Endothelial cell (in vitro differentiated cells): ENCODE results near the gene NPAS2. TPM values are rescaled to one million over a fixed set of nuclear protein-coding genes. Genes with fewer than 3 reads are reported as not detected.

ENCODE experiments used
- DNase-seq: peaks from one replicate; pipeline ENCODE4 v3.0.0; 2021; ENCODE audit warnings: low spot score
- H3K27ac Mint-ChIP-seq: one replicate; pipeline ENCODE4 v1.8.0; 2021; ENCODE audit warnings: mixed read lengths, inconsistent platforms; ENCODE audit not compliant: unreplicated experiment
- H3K27me3 Mint-ChIP-seq: one replicate; pipeline ENCODE4 v1.8.0; 2021; ENCODE audit warnings: mild to moderate bottlenecking, moderate library complexity, mixed read lengths, inconsistent platforms; ENCODE audit not compliant: unreplicated experiment
- H3K36me3 Mint-ChIP-seq: one replicate; pipeline ENCODE4 v1.8.0; 2021; ENCODE audit warnings: mild to moderate bottlenecking, low read depth, mixed read lengths, inconsistent platforms; ENCODE audit not compliant: unreplicated experiment
- H3K4me1 Mint-ChIP-seq: one replicate; pipeline ENCODE4 v1.8.0; 2021; ENCODE audit warnings: mild to moderate bottlenecking, mixed read lengths, inconsistent platforms; ENCODE audit not compliant: unreplicated experiment
- H3K4me3 Mint-ChIP-seq: one replicate; pipeline ENCODE4 v1.8.0; 2021; ENCODE audit warnings: mild to moderate bottlenecking, mixed read lengths, inconsistent platforms; ENCODE audit not compliant: unreplicated experiment
- H3K9me3 Mint-ChIP-seq: one replicate; pipeline ENCODE4 v1.8.0; 2021; ENCODE audit warnings: mixed read lengths, inconsistent platforms; ENCODE audit not compliant: unreplicated experiment
- total RNA-seq: library from RNA; stranded (reverse); fragmentation: NEBNext Ultra II Directional; extraction: Animal tissue kit (Norgen Biotek cat#: 25700); gene quantifications from one replicate; pipeline ENCODE4 v1.2.1, GENCODE V29; 2021; ENCODE audit not compliant: unreplicated experiment
- TF ChIP-seq, protein P1 (sequence below): fragments of 200-600 bp; sonication (generic); IDR thresholded peaks from one replicate; pipeline ENCODE4 v1.5.0; 2021; ENCODE audit warnings: antibody characterized with exemption; ENCODE audit not compliant: unreplicated experiment

The NPAS2 gene
- total RNA-seq, 1 donor from 2014 or later: 70.1 TPM

- H3K27ac Mint-ChIP-seq: no peak overlapping the region
- H3K4me3 Mint-ChIP-seq: no peak overlapping the region
- peaks cover 3% of the 10 kb centered on the region for H3K4me1 Mint-ChIP-seq
- H3K36me3 Mint-ChIP-seq: no peaks in the 10 kb centered on the region
- DNase-seq: no peak
- TF ChIP-seq, protein P1, sequence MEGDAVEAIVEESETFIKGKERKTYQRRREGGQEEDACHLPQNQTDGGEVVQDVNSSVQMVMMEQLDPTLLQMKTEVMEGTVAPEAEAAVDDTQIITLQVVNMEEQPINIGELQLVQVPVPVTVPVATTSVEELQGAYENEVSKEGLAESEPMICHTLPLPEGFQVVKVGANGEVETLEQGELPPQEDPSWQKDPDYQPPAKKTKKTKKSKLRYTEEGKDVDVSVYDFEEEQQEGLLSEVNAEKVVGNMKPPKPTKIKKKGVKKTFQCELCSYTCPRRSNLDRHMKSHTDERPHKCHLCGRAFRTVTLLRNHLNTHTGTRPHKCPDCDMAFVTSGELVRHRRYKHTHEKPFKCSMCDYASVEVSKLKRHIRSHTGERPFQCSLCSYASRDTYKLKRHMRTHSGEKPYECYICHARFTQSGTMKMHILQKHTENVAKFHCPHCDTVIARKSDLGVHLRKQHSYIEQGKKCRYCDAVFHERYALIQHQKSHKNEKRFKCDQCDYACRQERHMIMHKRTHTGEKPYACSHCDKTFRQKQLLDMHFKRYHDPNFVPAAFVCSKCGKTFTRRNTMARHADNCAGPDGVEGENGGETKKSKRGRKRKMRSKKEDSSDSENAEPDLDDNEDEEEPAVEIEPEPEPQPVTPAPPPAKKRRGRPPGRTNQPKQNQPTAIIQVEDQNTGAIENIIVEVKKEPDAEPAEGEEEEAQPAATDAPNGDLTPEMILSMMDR: no peak
- peaks cover 1% of the 10 kb centered on the region for H3K27me3 Mint-ChIP-seq
- H3K9me3 Mint-ChIP-seq: no peaks in the 10 kb centered on the region
Observed at GRCh38 chr2:100808582-100808981, 11.4 kb upstream of the NPAS2 start.

DNA sequence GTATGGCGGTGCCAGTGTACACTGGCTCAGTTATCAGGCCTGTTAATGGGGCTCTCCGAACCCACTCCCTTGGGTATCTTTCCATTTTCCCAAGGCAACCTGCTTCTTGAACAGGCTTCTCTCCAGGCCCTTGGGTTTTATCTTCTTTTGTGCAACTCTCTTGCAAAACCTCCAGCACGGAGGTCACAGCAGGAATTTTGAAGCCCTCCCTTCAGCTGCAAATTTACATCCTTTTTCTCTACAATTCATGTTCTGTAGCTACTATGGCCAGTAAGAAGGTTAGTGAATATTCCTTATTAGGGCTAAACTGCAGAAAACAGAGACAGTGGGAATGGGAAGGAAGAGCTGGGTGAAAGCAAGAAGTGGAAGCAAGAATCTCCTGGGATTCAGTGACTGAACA is 10.4 kb upstream of the NPAS2 start:
- TF ChIP-seq, protein P1: no peak
- Mint-ChIP-seq H3K27me3 (peaks cover 4% of the 10 kb centered on the region), H3K36me3 (no peaks in the 10 kb centered on the region), H3K4me1 (peaks cover 4% of the 10 kb centered on the region), H3K27ac (no peak overlapping the region), H3K9me3 (no peaks in the 10 kb centered on the region), H3K4me3 (no peak overlapping the region)
- DNase-seq: no peak

DNA sequence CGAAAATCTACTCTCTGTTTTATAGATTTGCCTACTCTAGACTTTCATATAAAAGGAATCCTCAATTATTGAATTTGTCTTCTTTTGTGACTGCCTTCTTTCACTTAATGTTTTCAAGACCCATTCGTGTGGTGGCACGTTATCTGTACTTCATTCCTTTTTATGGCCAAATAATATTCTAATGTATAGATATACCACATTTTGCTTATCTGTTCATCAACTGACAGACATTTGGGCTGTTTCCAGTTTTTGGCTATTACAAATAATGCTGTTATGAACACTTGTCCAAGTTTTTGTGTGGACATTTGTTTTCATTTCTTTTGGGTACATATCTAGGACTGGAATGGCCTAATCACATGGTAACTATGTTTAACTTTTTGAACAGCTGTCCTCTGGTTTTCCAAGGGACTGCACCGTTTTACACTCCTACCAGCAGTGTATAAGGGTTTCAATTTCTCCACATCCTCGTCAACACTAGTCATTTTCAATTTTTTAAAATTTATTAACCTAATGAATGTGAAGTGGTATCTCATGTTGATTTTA is 9.3 kb upstream of the NPAS2 start:
- TF ChIP-seq, protein P1: no peak
- Mint-ChIP-seq H3K4me3 (no peak overlapping the region), H3K36me3 (no peaks in the 10 kb centered on the region), H3K27ac (no peak overlapping the region), H3K27me3 (peaks cover 2% of the 10 kb centered on the region), H3K4me1 (peaks cover 4% of the 10 kb centered on the region), H3K9me3 (no peaks in the 10 kb centered on the region)
- DNase-seq: no peak

DNA sequence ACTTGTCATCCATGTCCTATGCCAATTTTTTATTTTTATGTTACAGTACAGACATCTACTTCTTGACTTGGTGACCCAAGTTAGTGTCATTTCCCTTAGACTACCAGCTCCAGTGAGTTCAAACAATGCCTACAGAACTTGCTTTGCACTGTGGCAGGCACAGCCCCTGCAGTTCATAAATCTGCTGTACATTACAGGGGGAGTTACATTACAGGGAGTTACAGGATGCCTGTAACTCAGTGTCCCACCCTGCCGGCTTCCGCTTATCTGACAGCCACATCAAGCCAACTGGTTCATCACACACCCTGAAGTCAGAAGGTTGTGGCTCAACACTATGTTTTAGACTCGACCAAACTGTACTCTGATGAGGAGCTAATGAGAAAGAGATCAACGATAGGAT is 7.8 kb upstream of the NPAS2 start:
- DNase-seq: no peak
- Mint-ChIP-seq H3K4me3 (no peak overlapping the region), H3K27ac (no peak overlapping the region), H3K4me1 (peaks cover 4% of the 10 kb centered on the region), H3K36me3 (no peaks in the 10 kb centered on the region), H3K27me3 (peaks cover 2% of the 10 kb centered on the region), H3K9me3 (no peaks in the 10 kb centered on the region)
- TF ChIP-seq, protein P1: no peak

DNA sequence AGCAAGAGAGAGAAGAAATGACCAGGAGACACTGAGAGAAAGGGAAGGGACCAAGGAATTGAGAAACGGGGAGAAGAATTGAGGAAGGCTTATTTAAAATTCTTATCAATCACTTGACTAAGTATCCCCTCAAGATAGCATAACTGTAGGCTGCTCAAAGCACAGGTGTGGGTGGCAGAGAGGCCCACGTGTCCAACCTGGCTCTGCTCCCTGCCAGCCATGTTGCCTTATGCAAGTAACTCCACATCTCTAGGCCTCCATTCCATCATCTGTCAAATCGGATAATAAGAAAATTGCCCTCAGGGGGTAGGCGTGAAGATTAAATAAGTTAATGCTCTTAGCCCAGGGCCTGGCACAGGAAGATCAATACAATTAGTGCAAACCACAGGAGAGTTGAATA is 7.4 kb upstream of the NPAS2 start:
- H3K27ac Mint-ChIP-seq: no peak overlapping the region
- H3K36me3 Mint-ChIP-seq: no peaks in the 10 kb centered on the region
- H3K9me3 Mint-ChIP-seq: no peaks in the 10 kb centered on the region
- DNase-seq: no peak
- TF ChIP-seq, protein P1: no peak
- H3K4me3 Mint-ChIP-seq: no peak overlapping the region
- H3K4me1 Mint-ChIP-seq: peaks cover 4% of the 10 kb centered on the region
- peaks cover 2% of the 10 kb centered on the region for H3K27me3 Mint-ChIP-seq
